ENCODE measurements around the gene BORCS5. TPM values are rescaled to one million over a fixed set of nuclear protein-coding genes. Genes with fewer than 3 reads are reported as not detected.

The BORCS5 gene
- total RNA-seq, 1 donor from 2014 or later = 13.3 TPM

DNA sequence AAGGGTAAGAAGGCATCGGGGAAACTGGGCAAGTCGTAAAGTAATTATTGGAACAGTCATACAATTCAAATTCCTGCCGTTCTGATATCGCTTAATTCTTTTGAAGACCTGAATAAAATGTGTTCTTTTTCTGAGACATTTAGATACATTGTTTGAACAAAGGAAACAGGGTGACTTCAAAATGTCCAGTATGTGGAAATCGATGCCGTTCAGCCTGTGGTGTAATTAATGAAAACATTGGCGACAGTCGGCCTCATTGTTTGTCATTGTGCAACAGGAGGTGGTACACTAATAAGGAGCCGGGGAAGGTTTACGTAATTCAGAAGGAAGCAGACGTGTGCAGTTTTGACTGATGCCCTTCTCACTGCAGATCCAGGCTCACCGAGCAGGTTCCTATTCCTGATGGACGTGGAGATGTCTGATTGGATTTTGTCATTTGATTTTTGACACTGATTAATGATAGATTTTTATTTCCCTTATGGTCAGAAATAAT is 92.7 kb downstream of the BORCS5 start:
- Histone ChIP-seq H3K9me3 (ENCODE audit: low read depth) (no peaks in the 10 kb centered on the region), H3K9ac (no peak overlapping the region), H3K4me3 (no peak overlapping the region), H3K27ac (no peak overlapping the region), H4K20me1 (ENCODE audit: low read depth) (peaks cover 4% of the 10 kb centered on the region), H3K4me2 (no peak overlapping the region), H3K27me3 (no peaks in the 10 kb centered on the region), H3F3A (ENCODE audit: low read depth) (no peaks in the 10 kb centered on the region), H3K4me1 (no peaks in the 10 kb centered on the region), H3K79me2 (ENCODE audit: low read depth) (no peaks in the 10 kb centered on the region), H2AFZ (replicated peaks) (no peak overlapping the region), H3K36me3 (no peaks in the 10 kb centered on the region)
- no peaks in the 10 kb centered on the region for H3K9me3 Mint-ChIP-seq
- peaks cover 12% of the 10 kb centered on the region for H3K4me1 Mint-ChIP-seq
- TF ChIP-seq EZH2 (IDR thresholded peaks at IDR 0.05) = no peak
- TF ChIP-seq EZH2phosphoT487 (IDR thresholded peaks at IDR 0.05) = no peak
- TF ChIP-seq, protein P1, sequence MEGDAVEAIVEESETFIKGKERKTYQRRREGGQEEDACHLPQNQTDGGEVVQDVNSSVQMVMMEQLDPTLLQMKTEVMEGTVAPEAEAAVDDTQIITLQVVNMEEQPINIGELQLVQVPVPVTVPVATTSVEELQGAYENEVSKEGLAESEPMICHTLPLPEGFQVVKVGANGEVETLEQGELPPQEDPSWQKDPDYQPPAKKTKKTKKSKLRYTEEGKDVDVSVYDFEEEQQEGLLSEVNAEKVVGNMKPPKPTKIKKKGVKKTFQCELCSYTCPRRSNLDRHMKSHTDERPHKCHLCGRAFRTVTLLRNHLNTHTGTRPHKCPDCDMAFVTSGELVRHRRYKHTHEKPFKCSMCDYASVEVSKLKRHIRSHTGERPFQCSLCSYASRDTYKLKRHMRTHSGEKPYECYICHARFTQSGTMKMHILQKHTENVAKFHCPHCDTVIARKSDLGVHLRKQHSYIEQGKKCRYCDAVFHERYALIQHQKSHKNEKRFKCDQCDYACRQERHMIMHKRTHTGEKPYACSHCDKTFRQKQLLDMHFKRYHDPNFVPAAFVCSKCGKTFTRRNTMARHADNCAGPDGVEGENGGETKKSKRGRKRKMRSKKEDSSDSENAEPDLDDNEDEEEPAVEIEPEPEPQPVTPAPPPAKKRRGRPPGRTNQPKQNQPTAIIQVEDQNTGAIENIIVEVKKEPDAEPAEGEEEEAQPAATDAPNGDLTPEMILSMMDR (IDR thresholded peaks at IDR 0.05) = no peak
- no peaks in the 10 kb centered on the region for H3K36me3 Mint-ChIP-seq
- no peaks in the 10 kb centered on the region for H3K27me3 Mint-ChIP-seq (ENCODE audit: insufficient read depth, low read depth)
- H3K27ac Mint-ChIP-seq = no peak overlapping the region
- no peak overlapping the region for H3K4me3 Mint-ChIP-seq
- DNase-seq (ENCODE audit: low spot score) = no peak

DNA sequence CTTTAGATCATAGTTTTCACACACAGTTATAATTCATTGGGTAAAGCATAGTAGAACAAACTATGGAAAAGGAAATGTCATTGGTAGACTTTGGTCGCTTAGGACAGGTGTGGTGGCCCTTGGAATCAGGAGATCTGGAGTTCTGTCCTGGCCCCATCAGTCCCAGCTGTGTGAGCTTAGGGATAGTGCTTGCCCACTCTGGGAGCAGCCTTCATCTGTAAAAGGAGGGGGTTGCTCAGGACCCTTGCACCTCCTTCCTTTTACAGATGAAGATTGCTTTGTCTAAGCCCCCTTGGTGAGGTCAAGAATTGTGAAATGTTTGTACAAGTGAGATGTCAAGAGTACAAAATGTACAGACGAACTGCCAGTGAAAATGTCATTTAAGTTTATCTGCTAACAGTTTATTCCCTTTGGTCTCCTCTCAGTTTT is 93.2 kb downstream of the BORCS5 start:
- no peak overlapping the region for H3K4me3 ChIP-seq
- H4K20me1 ChIP-seq (ENCODE audit: low read depth) = peaks cover 4% of the 10 kb centered on the region
- H3K36me3 Mint-ChIP-seq = no peaks in the 10 kb centered on the region
- no peaks in the 10 kb centered on the region for H3K9me3 ChIP-seq (ENCODE audit: low read depth)
- H2AFZ ChIP-seq (replicated peaks) = no peak overlapping the region
- peaks cover 12% of the 10 kb centered on the region for H3K4me1 Mint-ChIP-seq
- H3K79me2 ChIP-seq (ENCODE audit: low read depth) = no peaks in the 10 kb centered on the region
- no peak overlapping the region for H3K4me3 Mint-ChIP-seq
- no peak overlapping the region for H3K27ac ChIP-seq
- H3F3A ChIP-seq (ENCODE audit: low read depth) = no peaks in the 10 kb centered on the region
- H3K4me1 ChIP-seq = no peaks in the 10 kb centered on the region
- no peaks in the 10 kb centered on the region for H3K27me3 ChIP-seq
- H3K9ac ChIP-seq = no peak overlapping the region
- no peak for DNase-seq (ENCODE audit: low spot score)
- H3K27ac Mint-ChIP-seq = no peak overlapping the region
- H3K4me2 ChIP-seq = no peak overlapping the region
- TF ChIP-seq EZH2 (IDR thresholded peaks at IDR 0.05) = no peak
- TF ChIP-seq, protein P1 (IDR thresholded peaks at IDR 0.05) = no peak
- no peak for TF ChIP-seq EZH2phosphoT487 (IDR thresholded peaks at IDR 0.05)
- H3K36me3 ChIP-seq = no peaks in the 10 kb centered on the region
- H3K27me3 Mint-ChIP-seq (ENCODE audit: insufficient read depth, low read depth) = no peaks in the 10 kb centered on the region
- no peaks in the 10 kb centered on the region for H3K9me3 Mint-ChIP-seq

DNA sequence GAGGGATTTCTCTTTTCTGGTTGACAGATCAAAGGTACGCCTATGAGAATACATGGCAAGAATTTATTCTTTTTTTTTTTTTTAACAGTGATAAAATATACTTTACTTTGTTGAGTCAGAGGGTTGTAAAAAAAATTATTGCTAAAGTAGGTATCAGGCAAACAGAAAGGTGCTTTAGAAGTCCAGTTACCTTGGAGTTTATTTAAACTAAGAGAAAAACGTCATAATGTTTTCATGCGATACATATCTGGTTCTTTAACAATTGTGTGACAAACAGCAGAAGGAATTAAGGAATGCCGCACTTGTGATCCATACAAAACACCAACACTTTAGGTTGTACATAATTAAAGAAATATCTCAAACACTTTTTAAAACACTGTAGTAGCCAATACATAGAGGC is 94.2 kb downstream of the BORCS5 start:
- Mint-ChIP-seq H3K27me3 (ENCODE audit: insufficient read depth, low read depth) (no peaks in the 10 kb centered on the region), H3K4me3 (no peak overlapping the region), H3K27ac (no peak overlapping the region), H3K9me3 (no peaks in the 10 kb centered on the region), H3K4me1 (peaks cover 12% of the 10 kb centered on the region), H3K36me3 (no peaks in the 10 kb centered on the region)
- no peaks in the 10 kb centered on the region for H3K9me3 ChIP-seq (ENCODE audit: low read depth)
- H3K4me1 ChIP-seq = no peaks in the 10 kb centered on the region
- H3K9ac ChIP-seq = no peak overlapping the region
- H3K4me3 ChIP-seq = no peak overlapping the region
- no peaks in the 10 kb centered on the region for H3K79me2 ChIP-seq (ENCODE audit: low read depth)
- H3K27me3 ChIP-seq = no peaks in the 10 kb centered on the region
- no peak overlapping the region for H2AFZ ChIP-seq (replicated peaks)
- H3K27ac ChIP-seq = no peak overlapping the region
- no peak overlapping the region for H3K4me2 ChIP-seq
- DNase-seq (ENCODE audit: low spot score) = no peak
- no peaks in the 10 kb centered on the region for H3K36me3 ChIP-seq
- TF ChIP-seq, protein P1 (IDR thresholded peaks at IDR 0.05) = no peak
- TF ChIP-seq EZH2 (IDR thresholded peaks at IDR 0.05) (no peak), EZH2phosphoT487 (IDR thresholded peaks at IDR 0.05) (no peak)
- peaks cover 4% of the 10 kb centered on the region for H4K20me1 ChIP-seq (ENCODE audit: low read depth)
- no peaks in the 10 kb centered on the region for H3F3A ChIP-seq (ENCODE audit: low read depth)

Measured in neural progenitor cell (in vitro differentiated cells).